Keratinocyte (primary cell): Measurements from ENCODE around the gene MAPK1. TPM values are rescaled to one million over a fixed set of nuclear protein-coding genes. Genes with fewer than 3 reads are reported as not detected.
"Not testable (repeated sequence)": the region's sequence is repeated elsewhere in the genome, so short reads cannot be mapped to it uniquely, and the experiment has no call there.

Experiments used
- DNase-seq: peaks from one replicate; pipeline ENCODE4 v3.0.0-alpha.2; 2011; ENCODE audit warnings: low read depth, missing footprints, low spot score
- FAIRE-seq: peaks from 2 replicates; lab custom pipeline; 2011; peaks lifted over from hg19 to GRCh38; lab: Jason Lieb, UNC
- H2AFZ ChIP-seq: 2 replicates; pipeline ENCODE4 v1.6.0; 2012; ENCODE audit warnings: low read length, control low read depth, inconsistent platforms; ENCODE audit not compliant: control insufficient read depth
- H3K27ac ChIP-seq: 2 replicates; pipeline ENCODE4 v1.5.1; 2011; ENCODE audit warnings: low read length; ENCODE audit not compliant: control insufficient read depth, insufficient read depth
- H3K27me3 ChIP-seq: 3 replicates; pipeline ENCODE4 v1.6.0; 2011; ENCODE audit warnings: low read length; ENCODE audit not compliant: control insufficient read depth, insufficient read depth; ENCODE audit errors: extremely low read depth
- H3K36me3 ChIP-seq, 2 experiments: 2 replicates in 1 of 2; 3 replicates in 1 of 2; pipeline ENCODE4 v1.5.1; 2011; ENCODE audit warnings: low read length in 2 of 2, mild to moderate bottlenecking in 1 of 2; ENCODE audit not compliant: control insufficient read depth in 2 of 2, insufficient read depth in 2 of 2; ENCODE audit errors: extremely low read depth in 1 of 2
- H3K4me1 ChIP-seq: 3 replicates; pipeline ENCODE4 v1.5.1; 2011; ENCODE audit warnings: low read length; ENCODE audit not compliant: control insufficient read depth, insufficient read depth; ENCODE audit errors: extremely low read depth
- H3K4me2 ChIP-seq: 3 replicates; pipeline ENCODE4 v1.6.0; 2011; ENCODE audit warnings: low read depth, low read length; ENCODE audit not compliant: control insufficient read depth, insufficient read depth; ENCODE audit errors: extremely low read depth
- H3K4me3 ChIP-seq, 3 experiments: fragments of 200-600 bp in 1 of 3; sonication (generic) in 1 of 3; 2 replicates in 2 of 3; 3 replicates in 1 of 3; pipeline ENCODE4 v1.5.1; 2011 to 2016; ENCODE audit warnings: low read length in 3 of 3, mild to moderate bottlenecking in 3 of 3, control low read depth in 2 of 3, inconsistent platforms in 1 of 3, low read depth in 1 of 3, mixed read lengths in 1 of 3, mixed run types in 1 of 3, moderate library complexity in 1 of 3; ENCODE audit not compliant: control insufficient read depth in 2 of 3, insufficient read depth in 2 of 3; ENCODE audit errors: extremely low read depth in 1 of 3
- H3K79me2 ChIP-seq: 2 replicates; pipeline ENCODE4 v1.6.0; 2012; ENCODE audit warnings: low read length; ENCODE audit not compliant: control insufficient read depth, insufficient read depth
- H3K9ac ChIP-seq: 3 replicates; pipeline ENCODE4 v1.6.0; 2011; ENCODE audit warnings: low read length; ENCODE audit not compliant: control insufficient read depth, insufficient read depth; ENCODE audit errors: extremely low read depth
- H3K9me1 ChIP-seq: 3 replicates; pipeline ENCODE4 v1.6.0; 2011; ENCODE audit warnings: low read length; ENCODE audit not compliant: control insufficient read depth, insufficient read depth; ENCODE audit errors: extremely low read depth
- H3K9me3 ChIP-seq: 2 replicates; pipeline ENCODE4 v1.5.1; 2012; ENCODE audit warnings: low read depth, low read length; ENCODE audit not compliant: control insufficient read depth
- H4K20me1 ChIP-seq: 3 replicates; pipeline ENCODE4 v1.6.0; 2011; ENCODE audit warnings: low read length; ENCODE audit not compliant: control insufficient read depth, insufficient read depth; ENCODE audit errors: extremely low read depth
- EZH2 ChIP-seq: IDR thresholded peaks from one replicate; pipeline ENCODE4 v1.6.1; 2012; ENCODE audit warnings: inconsistent platforms, mild to moderate bottlenecking, low read length, moderate library complexity
- dilution Hi-C: fragments of 300-500 bp; cut with MboI; formaldehyde crosslinking; loops from one replicate; pipeline ENCODE4 v1.7.0; 2020; ENCODE audit warnings: low sequenced_read_pairs; ENCODE audit not compliant: extremely low pct_ligation_motif_present
- polyA plus RNA-seq, 5 experiments: library from polyadenylated mRNA; depleted of rRNA in 3 of 5; stranded (reverse) in 3 of 5; stranded (forward) in 1 of 5; unstranded in 1 of 5; fragments of >200 nt; gene quantifications; 1 replicate in 1 of 5; 2 replicates in 3 of 5; 3 replicates in 1 of 5; pipeline versions ENCODE4 v1.2.1 to v1.2.3, GENCODE V29; 2011 to 2012; ENCODE audit warnings: missing spikeins in 2 of 5, low read depth in 1 of 5, low replicate concordance in 1 of 5
- TF ChIP-seq, protein P1 (sequence below), 3 experiments: IDR thresholded peaks in 1 of 3; conservative IDR thresholded peaks in 1 of 3; optimal IDR thresholded peaks in 1 of 3; 2 replicates in 2 of 3; 3 replicates in 1 of 3; pipeline versions ENCODE3 to v1.5.1; 2011; ENCODE audit warnings: low read length in 3 of 3, mild to moderate bottlenecking in 3 of 3, moderate library complexity in 2 of 3, control low read depth in 1 of 3, inconsistent platforms in 1 of 3; ENCODE audit not compliant: insufficient read depth in 2 of 3; ENCODE audit errors: extremely low read depth in 1 of 3

Gene MAPK1
- polyA plus RNA-seq, 1 donor (not counting 4 experiments of a cell fraction or from before 2014, with no cell fraction given) = 136 TPM

DNA sequence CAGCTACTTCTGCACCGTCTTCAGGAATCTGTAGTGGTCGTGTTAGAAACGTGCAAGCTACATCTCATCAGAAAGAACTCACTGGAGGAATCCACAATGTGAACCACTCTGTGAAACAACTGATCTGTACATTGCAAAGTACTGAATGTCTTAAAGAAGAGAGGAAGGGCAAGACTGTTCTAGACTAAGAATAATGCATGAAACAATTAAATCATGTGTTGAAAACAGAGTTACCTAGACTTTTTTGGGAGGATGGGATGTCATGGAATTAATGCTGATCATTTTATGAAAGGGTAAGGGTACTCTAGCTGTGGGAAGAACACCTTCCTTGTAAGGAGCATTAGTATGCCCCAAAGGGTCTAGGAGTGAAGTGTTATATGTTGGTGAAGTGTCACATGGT, 71.2 kb downstream of the MAPK1 start:
- TF ChIP-seq, protein P1, sequence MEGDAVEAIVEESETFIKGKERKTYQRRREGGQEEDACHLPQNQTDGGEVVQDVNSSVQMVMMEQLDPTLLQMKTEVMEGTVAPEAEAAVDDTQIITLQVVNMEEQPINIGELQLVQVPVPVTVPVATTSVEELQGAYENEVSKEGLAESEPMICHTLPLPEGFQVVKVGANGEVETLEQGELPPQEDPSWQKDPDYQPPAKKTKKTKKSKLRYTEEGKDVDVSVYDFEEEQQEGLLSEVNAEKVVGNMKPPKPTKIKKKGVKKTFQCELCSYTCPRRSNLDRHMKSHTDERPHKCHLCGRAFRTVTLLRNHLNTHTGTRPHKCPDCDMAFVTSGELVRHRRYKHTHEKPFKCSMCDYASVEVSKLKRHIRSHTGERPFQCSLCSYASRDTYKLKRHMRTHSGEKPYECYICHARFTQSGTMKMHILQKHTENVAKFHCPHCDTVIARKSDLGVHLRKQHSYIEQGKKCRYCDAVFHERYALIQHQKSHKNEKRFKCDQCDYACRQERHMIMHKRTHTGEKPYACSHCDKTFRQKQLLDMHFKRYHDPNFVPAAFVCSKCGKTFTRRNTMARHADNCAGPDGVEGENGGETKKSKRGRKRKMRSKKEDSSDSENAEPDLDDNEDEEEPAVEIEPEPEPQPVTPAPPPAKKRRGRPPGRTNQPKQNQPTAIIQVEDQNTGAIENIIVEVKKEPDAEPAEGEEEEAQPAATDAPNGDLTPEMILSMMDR (optimal IDR thresholded peaks at IDR 0.05 in 1 of 3, IDR thresholded peaks at IDR 0.05 in 1 of 3, conservative IDR thresholded peaks at IDR 0.05 in 1 of 3; ENCODE audit: extremely low read depth in 1 of 3, insufficient read depth in 2 of 3, low read length in 3 of 3) = no peak
- no peak for TF ChIP-seq EZH2
- Histone ChIP-seq H3K27me3 (no peaks in the 10 kb centered on the region), H2AFZ (no peak overlapping the region), H3K36me3 (peaks cover 18 to 28% of the 10 kb centered on the region in 2 experiments), H3K4me1 (peaks cover 16% of the 10 kb centered on the region), H3K9me3 (no peaks in the 10 kb centered on the region), H3K79me2 (no peaks in the 10 kb centered on the region), H3K4me2 (no peak overlapping the region), H3K9ac (no peak overlapping the region), H3K4me3 (no peak overlapping the region), H4K20me1 (peaks cover 3% of the 10 kb centered on the region), H3K27ac (no peak overlapping the region), H3K9me1 (no peaks in the 10 kb centered on the region)
- dilution Hi-C loops = no loop called here
- DNase-seq (no peak), FAIRE-seq (no peak)

DNA sequence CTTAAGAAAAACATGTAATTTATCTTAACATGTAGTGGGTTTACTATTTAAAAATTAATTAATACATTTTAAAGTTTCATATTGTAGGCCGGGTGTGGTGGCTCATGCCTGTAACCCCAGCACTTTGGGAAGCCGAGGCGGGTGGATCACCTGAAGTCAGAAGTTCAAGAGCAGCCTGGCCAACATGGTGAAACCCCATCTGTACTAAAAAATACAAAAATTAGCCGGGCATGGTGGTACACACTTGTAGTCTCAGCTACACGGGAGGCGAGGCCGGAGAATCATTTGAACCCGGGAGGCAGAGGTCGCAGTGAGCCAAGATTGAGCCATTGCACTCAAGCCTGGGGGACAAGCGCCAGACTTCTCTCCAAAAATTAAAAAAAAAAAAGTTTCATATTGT, 73.7 kb downstream of the MAPK1 start:
- peaks cover 10 to 19% of the 10 kb centered on the region in 2 experiments for H3K36me3 ChIP-seq
- DNase-seq, H2AFZ ChIP-seq, H3K4me2 ChIP-seq, H3K4me3 ChIP-seq, dilution Hi-C loops, H3K79me2 ChIP-seq, FAIRE-seq, H4K20me1 ChIP-seq, H3K9me3 ChIP-seq, H3K27me3 ChIP-seq, H3K9ac ChIP-seq, H3K9me1 ChIP-seq, H3K27ac ChIP-seq: not testable (repeated sequence)
- peaks cover 17% of the 10 kb centered on the region for H3K4me1 ChIP-seq
